ENCODE measurements around the gene IFNL1.

The IFNL1 gene

GRCh38 chr19:39277598-39277997 is 18.6 kb upstream of the IFNL1 start:
- Histone ChIP-seq H3K27me3 (ENCODE audit: control insufficient read depth, insufficient read depth, low read length) (peaks cover 5% of the 10 kb centered on the region), H3K36me3 (ENCODE audit: control insufficient read depth, insufficient read depth, low read length) (no peaks in the 10 kb centered on the region), H3K4me3 (ENCODE audit: low read length) (no peak overlapping the region), H3K4me1 (ENCODE audit: control insufficient read depth, insufficient read depth, low read length) (no peaks in the 10 kb centered on the region), H3K9me3 (ENCODE audit: control insufficient read depth, low read length) (no peaks in the 10 kb centered on the region), H3K9ac (ENCODE audit: low read length) (no peak overlapping the region)

GRCh38 chr19:39282021-39282420 is 14.2 kb upstream of the IFNL1 start:
- Histone ChIP-seq H3K27me3 (ENCODE audit: control insufficient read depth, insufficient read depth, low read length) (peaks cover 5% of the 10 kb centered on the region), H3K4me3 (ENCODE audit: low read length) (no peak overlapping the region)

GRCh38 chr19:39284032-39284431 is 12.2 kb upstream of the IFNL1 start:
- Histone ChIP-seq H3K9me3 (ENCODE audit: control insufficient read depth, low read length) (no peaks in the 10 kb centered on the region), H3K9ac (ENCODE audit: low read length) (no peak overlapping the region), H3K36me3 (ENCODE audit: control insufficient read depth, insufficient read depth, low read length) (no peaks in the 10 kb centered on the region), H3K4me1 (ENCODE audit: control insufficient read depth, insufficient read depth, low read length) (no peaks in the 10 kb centered on the region), H3K4me3 (ENCODE audit: low read length) (no peak overlapping the region), H3K27me3 (ENCODE audit: control insufficient read depth, insufficient read depth, low read length) (no peaks in the 10 kb centered on the region)

More at GRCh38 chr19:39282021-39282420, 14.2 kb upstream of the IFNL1 start:
- Histone ChIP-seq H3K9ac (ENCODE audit: low read length) (no peak overlapping the region), H3K36me3 (ENCODE audit: control insufficient read depth, insufficient read depth, low read length) (no peaks in the 10 kb centered on the region), H3K4me1 (ENCODE audit: control insufficient read depth, insufficient read depth, low read length) (no peaks in the 10 kb centered on the region), H3K9me3 (ENCODE audit: control insufficient read depth, low read length) (no peaks in the 10 kb centered on the region)

GRCh38 chr19:39293394-39293793 is 2.8 kb upstream of the IFNL1 start:
- Histone ChIP-seq H3K4me3 (ENCODE audit: low read length) (no peak overlapping the region), H3K27me3 (ENCODE audit: control insufficient read depth, insufficient read depth, low read length) (peaks cover 2% of the 10 kb centered on the region), H3K36me3 (ENCODE audit: control insufficient read depth, insufficient read depth, low read length) (no peaks in the 10 kb centered on the region)

GRCh38 chr19:39296906-39297305 is 699 bp downstream of the IFNL1 start:
- peaks cover 2% of the 10 kb centered on the region for H3K27me3 ChIP-seq (ENCODE audit: control insufficient read depth, insufficient read depth, low read length)
- H3K4me1 ChIP-seq (ENCODE audit: control insufficient read depth, insufficient read depth, low read length): no peaks in the 10 kb centered on the region
- H3K4me3 ChIP-seq (ENCODE audit: low read length): no peak overlapping the region
- no peak overlapping the region for H3K9ac ChIP-seq (ENCODE audit: low read length)
- no peaks in the 10 kb centered on the region for H3K9me3 ChIP-seq (ENCODE audit: control insufficient read depth, low read length)
- H3K36me3 ChIP-seq (ENCODE audit: control insufficient read depth, insufficient read depth, low read length): no peaks in the 10 kb centered on the region

More at GRCh38 chr19:39293394-39293793, 2.8 kb upstream of the IFNL1 start:
- H3K4me1 ChIP-seq (ENCODE audit: control insufficient read depth, insufficient read depth, low read length): no peaks in the 10 kb centered on the region
- no peak overlapping the region for H3K9ac ChIP-seq (ENCODE audit: low read length)
- no peaks in the 10 kb centered on the region for H3K9me3 ChIP-seq (ENCODE audit: control insufficient read depth, low read length)

GRCh38 chr19:39297931-39298634 is 1.9 kb downstream of the IFNL1 start:
- H3K4me3 ChIP-seq (ENCODE audit: low read length): no peak overlapping the region
- H3K9me3 ChIP-seq (ENCODE audit: control insufficient read depth, low read length): no peaks in the 10 kb centered on the region
- H3K9ac ChIP-seq (ENCODE audit: low read length): no peak overlapping the region
- no peaks in the 10 kb centered on the region for H3K4me1 ChIP-seq (ENCODE audit: control insufficient read depth, insufficient read depth, low read length)
- H3K36me3 ChIP-seq (ENCODE audit: control insufficient read depth, insufficient read depth, low read length): no peaks in the 10 kb centered on the region
- peaks cover 2% of the 10 kb centered on the region for H3K27me3 ChIP-seq (ENCODE audit: control insufficient read depth, insufficient read depth, low read length)

- Histone ChIP-seq H3K27me3 (ENCODE audit: control insufficient read depth, insufficient read depth, low read length) (peaks cover 10% of the 10 kb centered on the region), H3K4me1 (ENCODE audit: control insufficient read depth, insufficient read depth, low read length) (no peaks in the 10 kb centered on the region)
Measured at GRCh38 chr19:39299404-39299803, 3.2 kb downstream of the IFNL1 start.

GRCh38 chr19:39299832-39300231 is 3.6 kb downstream of the IFNL1 start:
- H3K4me3 ChIP-seq (ENCODE audit: low read length): no peak overlapping the region
- no peaks in the 10 kb centered on the region for H3K4me1 ChIP-seq (ENCODE audit: control insufficient read depth, insufficient read depth, low read length)
- H3K9me3 ChIP-seq (ENCODE audit: control insufficient read depth, low read length): no peaks in the 10 kb centered on the region
- H3K36me3 ChIP-seq (ENCODE audit: control insufficient read depth, insufficient read depth, low read length): no peaks in the 10 kb centered on the region
- H3K9ac ChIP-seq (ENCODE audit: low read length): no peak overlapping the region
- peaks cover 15% of the 10 kb centered on the region for H3K27me3 ChIP-seq (ENCODE audit: control insufficient read depth, insufficient read depth, low read length)

More at GRCh38 chr19:39299404-39299803, 3.2 kb downstream of the IFNL1 start:
- H3K36me3 ChIP-seq (ENCODE audit: control insufficient read depth, insufficient read depth, low read length): no peaks in the 10 kb centered on the region
- no peaks in the 10 kb centered on the region for H3K9me3 ChIP-seq (ENCODE audit: control insufficient read depth, low read length)
- H3K9ac ChIP-seq (ENCODE audit: low read length): no peak overlapping the region
- no peak overlapping the region for H3K4me3 ChIP-seq (ENCODE audit: low read length)

- Histone ChIP-seq H3K4me1 (ENCODE audit: control insufficient read depth, insufficient read depth, low read length) (no peaks in the 10 kb centered on the region), H3K9me3 (ENCODE audit: control insufficient read depth, low read length) (no peaks in the 10 kb centered on the region), H3K27me3 (ENCODE audit: control insufficient read depth, insufficient read depth, low read length) (peaks cover 27% of the 10 kb centered on the region), H3K9ac (ENCODE audit: low read length) (no peak overlapping the region), H3K36me3 (ENCODE audit: control insufficient read depth, insufficient read depth, low read length) (no peaks in the 10 kb centered on the region), H3K4me3 (ENCODE audit: low read length) (no peak overlapping the region)
Measured at GRCh38 chr19:39301021-39301420, 4.8 kb downstream of the IFNL1 start.

GRCh38 chr19:39301562-39301961 is 5.4 kb downstream of the IFNL1 start:
- H3K9ac ChIP-seq (ENCODE audit: low read length): no peak overlapping the region
- H3K4me1 ChIP-seq (ENCODE audit: control insufficient read depth, insufficient read depth, low read length): no peaks in the 10 kb centered on the region
- H3K36me3 ChIP-seq (ENCODE audit: control insufficient read depth, insufficient read depth, low read length): no peaks in the 10 kb centered on the region
- peaks cover 28% of the 10 kb centered on the region for H3K27me3 ChIP-seq (ENCODE audit: control insufficient read depth, insufficient read depth, low read length)
- H3K4me3 ChIP-seq (ENCODE audit: low read length): no peak overlapping the region
- no peaks in the 10 kb centered on the region for H3K9me3 ChIP-seq (ENCODE audit: control insufficient read depth, low read length)

- Histone ChIP-seq H3K4me1 (ENCODE audit: control insufficient read depth, insufficient read depth, low read length) (peaks cover 4% of the 10 kb centered on the region), H3K27me3 (ENCODE audit: control insufficient read depth, insufficient read depth, low read length) (peaks cover 46% of the 10 kb centered on the region)
Measured at GRCh38 chr19:39303373-39304184, 7.4 kb downstream of the IFNL1 start.

GRCh38 chr19:39304185-39304513 is 7.9 kb downstream of the IFNL1 start:
- Histone ChIP-seq H3K9ac (ENCODE audit: low read length) (no peak overlapping the region), H3K9me3 (ENCODE audit: control insufficient read depth, low read length) (no peaks in the 10 kb centered on the region), H3K27me3 (ENCODE audit: control insufficient read depth, insufficient read depth, low read length) (peaks cover 50% of the 10 kb centered on the region), H3K4me3 (ENCODE audit: low read length) (no peak overlapping the region), H3K4me1 (ENCODE audit: control insufficient read depth, insufficient read depth, low read length) (peaks cover 4% of the 10 kb centered on the region), H3K36me3 (ENCODE audit: control insufficient read depth, insufficient read depth, low read length) (no peaks in the 10 kb centered on the region)

More at GRCh38 chr19:39303373-39304184, 7.4 kb downstream of the IFNL1 start:
- H3K4me3 ChIP-seq (ENCODE audit: low read length): no peak overlapping the region
- H3K36me3 ChIP-seq (ENCODE audit: control insufficient read depth, insufficient read depth, low read length): no peaks in the 10 kb centered on the region
- H3K9me3 ChIP-seq (ENCODE audit: control insufficient read depth, low read length): no peaks in the 10 kb centered on the region
- no peak overlapping the region for H3K9ac ChIP-seq (ENCODE audit: low read length)
